ENCODE results near the gene CTBP1. TPM values are rescaled to one million over a fixed set of nuclear protein-coding genes. Genes with fewer than 3 reads are reported as not detected.

The CTBP1 gene
- total RNA-seq, 1 donor from 2014 or later, result 169 TPM

DNA sequence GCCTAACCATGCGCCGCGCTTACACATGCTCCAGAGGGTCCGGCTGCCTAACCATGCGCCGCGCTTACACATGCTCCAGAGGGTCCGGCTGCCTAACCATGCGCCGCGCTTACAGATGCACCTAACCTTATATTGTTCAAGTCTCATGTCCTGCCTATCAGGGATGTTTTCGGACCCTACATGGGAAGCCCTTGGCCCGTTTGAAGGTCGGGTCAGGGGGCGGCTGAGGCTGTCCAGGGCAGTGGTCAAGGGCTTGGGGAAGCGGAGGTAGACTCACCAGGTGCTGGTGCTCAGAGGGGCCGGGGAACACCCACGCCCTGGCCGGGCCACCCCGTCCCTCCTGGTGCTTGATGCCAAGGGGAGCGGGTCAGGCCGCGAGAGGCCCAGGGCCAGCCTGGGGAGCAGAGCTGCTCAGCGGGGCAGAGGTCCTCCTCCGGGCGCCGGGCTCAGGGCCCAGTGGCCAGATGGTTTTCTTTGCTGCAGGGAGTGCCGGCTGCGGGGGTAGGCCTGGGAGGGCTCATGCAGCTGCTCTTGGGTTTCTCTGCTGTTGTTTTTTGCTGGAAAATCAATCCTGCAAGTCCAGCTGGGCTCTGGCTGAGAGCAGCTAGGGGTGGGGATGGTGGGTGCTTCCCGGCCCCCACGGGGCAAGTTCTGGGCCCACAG, 41.2 kb downstream of the CTBP1 start:
- TF ChIP-seq, protein P1, sequence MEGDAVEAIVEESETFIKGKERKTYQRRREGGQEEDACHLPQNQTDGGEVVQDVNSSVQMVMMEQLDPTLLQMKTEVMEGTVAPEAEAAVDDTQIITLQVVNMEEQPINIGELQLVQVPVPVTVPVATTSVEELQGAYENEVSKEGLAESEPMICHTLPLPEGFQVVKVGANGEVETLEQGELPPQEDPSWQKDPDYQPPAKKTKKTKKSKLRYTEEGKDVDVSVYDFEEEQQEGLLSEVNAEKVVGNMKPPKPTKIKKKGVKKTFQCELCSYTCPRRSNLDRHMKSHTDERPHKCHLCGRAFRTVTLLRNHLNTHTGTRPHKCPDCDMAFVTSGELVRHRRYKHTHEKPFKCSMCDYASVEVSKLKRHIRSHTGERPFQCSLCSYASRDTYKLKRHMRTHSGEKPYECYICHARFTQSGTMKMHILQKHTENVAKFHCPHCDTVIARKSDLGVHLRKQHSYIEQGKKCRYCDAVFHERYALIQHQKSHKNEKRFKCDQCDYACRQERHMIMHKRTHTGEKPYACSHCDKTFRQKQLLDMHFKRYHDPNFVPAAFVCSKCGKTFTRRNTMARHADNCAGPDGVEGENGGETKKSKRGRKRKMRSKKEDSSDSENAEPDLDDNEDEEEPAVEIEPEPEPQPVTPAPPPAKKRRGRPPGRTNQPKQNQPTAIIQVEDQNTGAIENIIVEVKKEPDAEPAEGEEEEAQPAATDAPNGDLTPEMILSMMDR (IDR thresholded peaks at IDR 0.05), result no peak
- intact Hi-C loops (cut with DNase I), result no loop called here
- peak; percentile 81 for DNase-seq
- Histone ChIP-seq H3K27me3 (no peaks in the 10 kb centered on the region), H3K4me3 (no peak overlapping the region), H3K36me3 (peaks cover 23% of the 10 kb centered on the region), H3K27ac (peak overlapping the region; percentile 72), H3K9me3 (no peaks in the 10 kb centered on the region), H3K4me1 (peaks cover 50% of the 10 kb centered on the region)
- peak; percentile 20 for ATAC-seq

DNA sequence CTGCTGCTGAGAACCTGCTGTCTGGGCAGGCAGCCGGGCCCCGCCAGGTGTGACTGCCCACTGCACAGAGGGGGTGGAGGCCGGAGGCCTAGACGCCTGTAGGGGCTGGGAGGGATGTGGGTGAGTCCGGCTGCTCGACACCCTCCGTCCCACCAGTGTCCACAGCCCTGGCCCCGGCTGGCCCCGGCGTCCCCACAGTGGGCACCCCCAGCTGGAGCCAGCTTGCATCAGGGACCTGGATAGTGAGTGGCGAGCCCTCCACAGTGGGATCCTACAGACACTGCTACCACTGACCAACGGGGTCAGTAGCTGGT, 41.8 kb downstream of the CTBP1 start:
- no peak overlapping the region for H3K4me3 ChIP-seq
- H3K36me3 ChIP-seq, result peaks cover 17% of the 10 kb centered on the region
- TF ChIP-seq, protein P1 (IDR thresholded peaks at IDR 0.05), result no peak
- DNase-seq (peak; percentile 58), ATAC-seq (no peak)
- H3K27ac ChIP-seq, result no peak overlapping the region
- H3K27me3 ChIP-seq, result no peaks in the 10 kb centered on the region
- intact Hi-C loops (cut with DNase I), result no loop called here
- no peaks in the 10 kb centered on the region for H3K9me3 ChIP-seq
- H3K4me1 ChIP-seq, result peaks cover 52% of the 10 kb centered on the region

DNA sequence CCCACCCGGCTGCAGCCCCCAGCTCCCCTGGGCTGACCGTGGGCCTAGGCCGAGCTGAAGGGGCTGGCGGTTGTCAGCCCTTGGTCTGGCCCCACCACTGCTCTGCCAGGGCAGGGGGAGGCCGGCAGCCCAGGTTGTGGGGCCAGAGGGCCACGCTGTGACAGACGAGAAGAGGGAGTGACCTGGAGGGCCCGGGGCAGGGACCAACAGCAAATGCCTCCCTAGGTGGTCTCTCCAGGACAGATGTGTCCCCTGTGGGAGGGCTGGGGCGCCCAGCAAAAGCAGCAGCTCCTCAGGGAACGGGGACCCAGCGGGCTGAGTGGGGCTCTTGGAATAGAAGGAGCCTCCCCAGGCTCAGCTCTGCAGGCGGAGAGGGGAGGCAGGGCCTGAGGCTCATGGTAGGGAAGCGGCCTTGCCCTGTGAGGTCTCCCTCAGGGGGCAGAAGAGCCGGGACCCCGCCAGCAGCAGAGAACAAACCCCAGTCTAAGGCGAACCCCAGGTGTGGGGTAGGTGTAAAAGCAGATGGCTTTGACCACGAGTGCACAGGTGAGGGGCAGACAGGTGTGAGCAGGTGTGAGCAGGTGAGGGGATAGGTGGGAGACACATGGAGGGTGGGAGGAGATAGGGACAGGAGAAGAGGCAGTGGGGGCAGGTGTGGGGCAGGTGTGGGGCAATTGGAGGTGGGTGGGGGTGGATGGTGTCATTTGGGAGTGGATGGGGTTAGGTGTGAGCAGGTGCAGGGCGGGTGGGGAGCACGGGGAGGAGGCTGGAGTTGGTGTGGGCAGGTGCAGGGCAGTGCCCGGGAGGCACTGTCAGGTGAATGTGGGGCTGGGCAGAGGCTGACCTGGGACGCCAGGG, 42.4 kb downstream of the CTBP1 start:
- H3K36me3 ChIP-seq, result peaks cover 13% of the 10 kb centered on the region
- H3K4me3 ChIP-seq, result no peak overlapping the region
- DNase-seq (no peak), ATAC-seq (no peak)
- TF ChIP-seq, protein P1 (IDR thresholded peaks at IDR 0.05), result no peak
- H3K9me3 ChIP-seq, result no peaks in the 10 kb centered on the region
- no peaks in the 10 kb centered on the region for H3K27me3 ChIP-seq
- H3K4me1 ChIP-seq, result peaks cover 55% of the 10 kb centered on the region
- intact Hi-C loops (cut with DNase I), result no loop called here
- no peak overlapping the region for H3K27ac ChIP-seq

DNA sequence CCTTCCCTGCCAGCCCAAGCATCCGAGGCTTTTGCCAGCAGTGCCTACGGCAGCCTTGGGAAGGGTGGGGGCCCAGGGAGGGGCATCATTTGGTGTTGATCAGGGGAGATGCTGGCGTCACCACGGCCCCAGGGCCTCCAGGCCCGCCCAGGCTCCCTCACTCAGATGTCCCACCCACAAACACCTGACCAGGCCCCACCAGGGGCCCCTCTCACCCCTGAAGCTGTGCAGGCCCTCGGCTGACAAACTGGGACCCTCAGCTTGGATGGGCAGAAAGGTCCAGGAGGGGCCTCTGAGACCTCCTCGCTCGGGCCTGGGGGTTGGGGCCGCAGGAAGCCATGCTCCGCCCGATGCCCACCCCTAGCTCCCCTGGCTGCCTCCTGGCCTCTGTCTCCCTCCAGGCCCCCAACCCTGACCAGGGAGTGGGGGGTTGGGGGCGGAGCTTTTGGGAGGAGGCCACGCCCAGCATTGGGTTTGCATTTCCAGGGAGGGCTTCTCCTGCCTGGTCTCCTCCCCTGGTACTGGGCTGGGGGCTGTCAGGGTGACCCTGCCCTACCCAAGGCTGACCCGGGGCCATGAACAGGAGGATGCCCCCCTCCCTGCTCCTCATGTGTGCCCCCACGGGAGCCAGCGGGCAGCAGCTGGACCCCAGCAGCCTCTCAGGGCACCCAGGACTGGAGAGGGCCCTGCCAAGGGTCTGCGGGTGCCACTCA, 43.2 kb downstream of the CTBP1 start:
- no peak overlapping the region for H3K27ac ChIP-seq
- TF ChIP-seq, protein P1 (IDR thresholded peaks at IDR 0.05), result no peak

DNA sequence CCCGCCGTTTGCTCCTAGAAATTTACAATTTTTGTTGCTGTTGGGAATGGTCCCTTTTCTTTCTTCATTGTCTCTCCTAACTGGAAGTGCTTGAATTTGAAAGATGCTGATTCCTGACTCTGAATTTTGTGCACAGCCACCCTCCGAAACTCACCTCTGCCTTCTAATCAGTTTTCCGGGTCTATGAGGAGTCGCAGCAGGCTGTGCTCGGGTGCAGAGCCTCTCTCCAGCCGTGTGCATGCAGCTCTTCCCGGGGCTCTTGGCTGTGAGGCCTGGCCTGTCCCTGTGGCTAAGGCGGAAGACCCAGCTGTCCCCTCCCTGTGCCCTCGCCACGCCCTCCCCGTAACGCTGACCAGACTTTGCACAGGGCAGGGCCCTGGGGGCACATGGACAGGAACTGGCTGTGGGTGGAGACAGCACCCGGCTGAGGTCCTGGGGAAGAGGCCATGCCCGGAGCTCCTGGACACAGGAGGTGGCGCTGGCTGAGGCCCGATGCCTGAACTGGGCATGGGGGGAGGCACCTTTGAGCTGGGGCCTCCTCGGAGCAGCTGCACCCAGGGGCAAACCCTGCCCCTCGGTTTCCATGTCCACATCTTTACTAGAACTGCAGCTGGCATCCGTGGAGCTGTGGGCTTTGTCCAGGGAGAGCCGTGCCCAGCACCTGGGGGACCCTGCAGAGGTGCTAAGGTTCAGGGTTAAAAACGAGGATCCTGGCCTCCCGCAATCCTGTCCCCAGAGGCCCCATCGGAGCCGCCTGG, 43.9 kb downstream of the CTBP1 start:
- H3K9me3 ChIP-seq, result no peaks in the 10 kb centered on the region
- TF ChIP-seq, protein P1 (IDR thresholded peaks at IDR 0.05), result no peak
- H3K4me1 ChIP-seq, result peaks cover 55% of the 10 kb centered on the region
- no peaks in the 10 kb centered on the region for H3K36me3 ChIP-seq
- intact Hi-C loops (cut with DNase I), result no loop called here
- DNase-seq, result peak; percentile 63
- no peak overlapping the region for H3K4me3 ChIP-seq
- H3K27me3 ChIP-seq, result no peaks in the 10 kb centered on the region
- peak; percentile 5 for ATAC-seq
- no peak overlapping the region for H3K27ac ChIP-seq

More for the DNA sequence above, 43.2 kb downstream of the CTBP1 start:
- peaks cover 5% of the 10 kb centered on the region for H3K36me3 ChIP-seq
- no peaks in the 10 kb centered on the region for H3K27me3 ChIP-seq
- peaks cover 57% of the 10 kb centered on the region for H3K4me1 ChIP-seq
- H3K4me3 ChIP-seq, result no peak overlapping the region
- DNase-seq (peak; percentile 54), ATAC-seq (no peak)
- H3K9me3 ChIP-seq, result no peaks in the 10 kb centered on the region
- intact Hi-C loops (cut with DNase I), result no loop called here

Data from upper lobe of right lung (tissue), 1 donor.